GM12864 (cell line): ENCODE data around the gene GUCA1C.

ENCODE experiments used
- DNase-seq: peaks from one replicate; pipeline ENCODE4 v3.0.0-alpha.2; 2011; ENCODE audit warnings: low read depth
- H3K4me3 ChIP-seq: 2 replicates; pipeline ENCODE4 v1.5.1; 2011; ENCODE audit warnings: mild to moderate bottlenecking, low read depth, low read length, control low read depth
- CTCF ChIP-seq: IDR thresholded peaks from 2 replicates; pipeline ENCODE4 v1.5.1; 2011; ENCODE audit warnings: low read depth, mild to moderate bottlenecking, moderate library complexity, low read length, control low read depth, inconsistent platforms; ENCODE audit errors: missing control alignments

Gene GUCA1C

GRCh38 chr3:108861401-108861800, 92.3 kb downstream of the GUCA1C start:
- TF ChIP-seq CTCF: no peak
- DNase-seq: no peak
- no peak overlapping the region for H3K4me3 ChIP-seq
